ENCODE measurements around the gene ZNF878. TPM values are rescaled to one million over a fixed set of nuclear protein-coding genes. Genes with fewer than 3 reads are reported as not detected.

ZNF878 gene
- under 0.01 TPM in 1 of 2 replicates, not detected in the other for total RNA-seq

DNA sequence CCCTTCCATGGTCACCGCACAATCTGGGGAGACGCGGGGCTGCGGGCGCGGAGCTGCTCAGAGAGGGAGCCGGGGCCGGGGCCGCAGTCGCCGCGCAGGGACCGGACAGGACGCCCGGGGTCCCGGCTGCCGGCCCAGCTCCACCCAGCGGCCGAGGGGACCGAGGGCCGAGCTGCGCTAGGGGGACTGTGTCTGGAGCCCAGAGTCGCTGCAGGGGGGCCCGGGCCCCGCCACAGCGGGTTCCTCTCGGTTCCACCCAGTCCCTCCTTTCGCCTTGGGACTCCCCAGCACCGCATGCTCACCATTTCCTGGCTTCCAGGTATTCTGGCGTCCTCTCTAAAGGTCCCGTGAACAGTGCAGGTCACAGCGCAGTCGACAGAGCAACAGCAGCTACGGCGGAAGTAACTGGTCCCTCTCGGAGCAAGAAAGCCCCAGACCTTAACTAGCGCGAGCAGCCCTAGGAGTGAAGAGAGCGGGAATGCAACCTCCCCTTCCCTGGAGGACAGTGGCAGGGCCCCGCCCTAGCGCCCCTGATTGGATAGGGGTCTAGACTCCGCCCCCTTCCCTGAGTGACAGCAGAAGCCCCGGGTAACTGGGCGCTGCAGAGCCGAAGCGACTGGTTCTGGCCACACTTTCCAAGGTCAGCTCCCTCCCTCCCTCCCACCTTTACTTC lies at the start of gene ZNF878:
Gene ZNF878 (minus strand): TSS at position 465 of the 673 bp plus-strand sequence. CDS start 160 bp downstream, at position 305.

DNA sequence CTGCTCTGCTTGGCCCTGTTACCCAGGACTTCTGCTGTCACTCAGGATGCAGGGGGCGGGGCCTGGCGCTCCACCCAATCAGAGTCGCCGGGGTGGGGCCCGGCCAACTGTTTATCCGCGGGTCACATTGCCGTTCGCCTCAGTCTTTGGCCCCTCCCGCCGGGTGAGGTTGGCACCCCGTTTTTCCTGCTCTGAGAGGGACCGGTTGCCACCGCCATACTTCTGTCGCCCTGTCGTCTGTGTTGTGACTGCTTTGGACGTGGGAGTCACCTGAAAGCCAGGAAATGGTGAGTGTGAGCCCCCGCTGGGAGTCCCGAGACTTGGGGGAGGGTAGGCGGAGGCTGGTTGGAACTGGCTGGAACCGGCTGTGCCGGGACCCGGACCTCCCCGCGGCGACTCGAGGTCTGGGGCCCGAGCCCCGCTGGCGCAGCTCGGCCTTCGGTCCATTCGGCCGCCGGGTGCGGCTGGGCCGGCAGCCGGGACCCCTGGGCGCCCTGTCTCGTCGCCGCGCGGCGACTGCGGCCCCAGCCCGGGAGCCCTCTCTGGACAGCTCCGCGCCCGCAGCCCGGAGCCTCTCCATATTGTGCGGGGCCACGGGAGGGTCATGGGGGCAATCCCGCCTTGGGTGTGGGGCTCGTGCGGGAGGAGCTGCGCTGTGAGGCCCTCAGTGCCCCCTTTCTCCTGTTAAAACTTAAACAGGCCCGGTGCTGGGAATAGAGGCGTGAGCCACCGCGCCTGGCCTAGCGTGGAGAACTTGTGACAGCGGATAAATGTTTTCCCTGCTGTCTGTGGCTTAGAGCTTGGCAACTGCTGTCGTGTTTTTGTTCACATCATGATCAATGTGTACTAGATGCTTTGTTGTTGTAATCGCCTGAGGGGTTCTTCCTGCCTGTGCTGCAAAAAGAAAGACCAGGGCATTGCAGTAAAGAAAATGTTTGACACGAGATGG lies 12.1 kb upstream of the ZNF878 start, which contains the start of gene ZNF844:
Gene ZNF844 (plus strand): TSS at position 142 of the 949 bp plus-strand sequence. CDS start 143 bp downstream, at position 285.

DNA sequence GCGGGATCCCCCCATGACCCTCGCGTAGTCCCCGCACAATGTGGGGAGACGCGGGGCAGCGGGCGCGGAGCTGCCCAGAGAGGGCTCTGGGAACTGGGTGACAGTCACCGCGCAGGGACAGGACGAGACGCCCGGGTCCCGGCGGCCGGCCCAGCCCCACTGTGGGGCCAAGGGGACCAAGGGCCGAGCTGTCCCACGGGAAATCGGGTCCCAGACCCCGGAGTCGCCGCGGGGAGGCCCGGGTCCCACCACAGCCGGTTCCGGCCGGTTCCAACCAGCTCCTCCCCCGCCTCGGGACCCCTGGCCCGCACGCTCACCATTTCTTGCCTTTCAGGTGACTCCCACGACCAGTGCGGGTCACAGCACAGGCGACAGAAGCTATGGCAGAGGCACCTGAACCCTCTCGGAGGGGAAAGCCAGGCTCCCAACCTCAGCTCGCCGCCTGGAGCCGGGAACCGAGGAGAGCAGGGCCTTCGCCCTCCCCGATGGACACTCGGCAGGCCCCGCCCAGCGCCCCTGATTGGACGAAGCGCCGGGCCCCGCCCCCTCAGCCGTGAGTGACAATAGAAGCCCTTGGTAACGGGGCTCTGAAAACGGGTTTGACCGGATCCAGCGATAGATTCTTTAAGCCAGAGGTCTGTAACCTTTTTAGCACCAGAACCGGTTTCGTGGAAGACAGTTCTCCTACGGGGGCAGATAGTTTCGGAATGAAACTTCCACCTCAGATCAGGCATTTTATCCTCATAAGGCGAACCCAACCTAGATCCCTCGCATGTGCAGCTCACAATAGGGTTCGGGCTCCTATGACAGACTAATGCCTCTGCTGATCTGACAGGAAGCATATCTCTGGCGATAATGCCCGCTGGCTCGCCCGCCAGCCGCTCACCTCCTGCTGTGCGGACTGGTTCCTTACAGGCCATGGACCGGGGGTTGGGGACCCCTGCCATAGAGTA lies 17.3 kb downstream of the ZNF878 start, which contains the start of gene ZNF433:
Gene ZNF433 (minus strand): TSS at position 460 of the 953 bp plus-strand sequence. CDS start 140 bp downstream, at position 320.

Other genes with a start within 250 kb of the ZNF878 start
- gene ZNF440, start 238.7 kb downstream of the ZNF878 start, total RNA-seq, result 8.4 and 9.6 TPM in 2 replicates
- gene ZNF439, start 204.2 kb downstream of the ZNF878 start, total RNA-seq, result 1.3 and 2.4 TPM in 2 replicates
- gene ZNF69, start 165.2 kb downstream of the ZNF878 start, total RNA-seq, result 0.21 and 7.2 TPM in 2 replicates
- gene ZNF700, start 127.9 kb downstream of the ZNF878 start, total RNA-seq, result 8.2 and 8.5 TPM in 2 replicates
- 0.43 and 1.2 TPM in 2 replicates for gene ZNF763, start 87.9 kb downstream of the ZNF878 start, total RNA-seq
- gene ZNF433, start 17.3 kb downstream of the ZNF878 start, total RNA-seq, result 1.2 and 4.3 TPM in 2 replicates
- gene ZNF844, start 11.8 kb upstream of the ZNF878 start, total RNA-seq, result 2.3 and 3.6 TPM in 2 replicates
- 2.3 and 4.1 TPM in 2 replicates for gene ZNF20, start 87.4 kb upstream of the ZNF878 start, total RNA-seq
- gene ZNF625, start 103.8 kb upstream of the ZNF878 start, total RNA-seq, result 4.9 and 7.7 TPM in 2 replicates
- gene ZNF136, start 110.1 kb upstream of the ZNF878 start, total RNA-seq, result 2.9 and 3.6 TPM in 2 replicates
- gene ZNF44, start 241.9 kb upstream of the ZNF878 start, total RNA-seq, result 6.6 and 7.5 TPM in 2 replicates

Data from tracheal epithelial cell (primary cell).